Superior temporal gyrus (tissue), 1 donor: ENCODE measurements around the gene CACNA1F.

Source experiments
- DNase-seq: peaks from one replicate; pipeline ENCODE4 v3.0.0-alpha.2; 2016; ENCODE audit errors: extremely low spot score

Gene CACNA1F

GRCh38 chrX:49233176-49233575 lies at the start of gene CACNA1F:
TSS of gene CACNA1F (minus strand) at chrX:49233340. CDS start at chrX:49233309, 31 bp downstream.
- no peak for DNase-seq

- DNase-seq = peak; percentile 37
These were observed 49.5 kb upstream of the CACNA1F start for GRCh38 chrX:49282647-49283011.

- no peak for DNase-seq
These were observed 44.9 kb upstream of the CACNA1F start for GRCh38 chrX:49278081-49278480.

GRCh38 chrX:49277535-49277830 lies 44.3 kb upstream of the CACNA1F start:
- no peak for DNase-seq

GRCh38 chrX:49276671-49277534 lies 43.8 kb upstream of the CACNA1F start:
- DNase-seq = no peak

GRCh38 chrX:49276207-49276606 lies 43.1 kb upstream of the CACNA1F start:
- no peak for DNase-seq

GRCh38 chrX:49273181-49273727 lies 40.1 kb upstream of the CACNA1F start:
- DNase-seq = no peak

GRCh38 chrX:49272421-49272820 lies 39.3 kb upstream of the CACNA1F start:
- DNase-seq = no peak

- DNase-seq = no peak
These were observed 38.2 kb upstream of the CACNA1F start for GRCh38 chrX:49271341-49271740.

GRCh38 chrX:49270249-49270921 lies 37.2 kb upstream of the CACNA1F start:
- DNase-seq = no peak

GRCh38 chrX:49269767-49270248 lies 36.7 kb upstream of the CACNA1F start, which contains the start of gene PPP1R3F:
TSS of gene PPP1R3F (plus strand) at chrX:49269793. CDS start at chrX:49269870, 77 bp downstream.
- no peak for DNase-seq

- peak; percentile 97 for DNase-seq
These were observed 36.0 kb upstream of the CACNA1F start for GRCh38 chrX:49269010-49269766.

GRCh38 chrX:49268702-49269009 lies 35.5 kb upstream of the CACNA1F start:
- DNase-seq = no peak

- DNase-seq = no peak
These were observed 33.6 kb upstream of the CACNA1F start for GRCh38 chrX:49266523-49267445.

- no peak for DNase-seq
These were observed 31.3 kb upstream of the CACNA1F start, which contains the start of gene FOXP3 for GRCh38 chrX:49264460-49264859. TSS of gene FOXP3 (minus strand) at chrX:49264710. CDS start at chrX:49258505, 6,205 bp downstream.

GRCh38 chrX:49263631-49264030 lies 30.5 kb upstream of the CACNA1F start:
- DNase-seq = no peak

GRCh38 chrX:49262603-49263002 lies 29.5 kb upstream of the CACNA1F start:
- DNase-seq = no peak

- DNase-seq = no peak
These were observed 27.3 kb upstream of the CACNA1F start for GRCh38 chrX:49260221-49260985.

GRCh38 chrX:49258749-49259124 lies 25.6 kb upstream of the CACNA1F start:
- no peak for DNase-seq
